ACHN (cell line): ENCODE results near the gene TAAR1.
"Not testable (repeated sequence)": the region's sequence is repeated elsewhere in the genome, so short reads cannot be mapped to it uniquely, and the experiment has no call there.

Source experiments
- DNase-seq: peaks from one replicate; pipeline ENCODE4 v3.0.0-alpha.2; 2015
- in situ Hi-C: cut with HindIII; loops from 2 replicates; pipeline ENCODE4 v1.10.0; 2017; ENCODE audit warnings: low sequenced_read_pairs, low pct_ligation_motif_present, low pct_unique_long_range_greater_than_20kb

TAAR1 gene

DNA sequence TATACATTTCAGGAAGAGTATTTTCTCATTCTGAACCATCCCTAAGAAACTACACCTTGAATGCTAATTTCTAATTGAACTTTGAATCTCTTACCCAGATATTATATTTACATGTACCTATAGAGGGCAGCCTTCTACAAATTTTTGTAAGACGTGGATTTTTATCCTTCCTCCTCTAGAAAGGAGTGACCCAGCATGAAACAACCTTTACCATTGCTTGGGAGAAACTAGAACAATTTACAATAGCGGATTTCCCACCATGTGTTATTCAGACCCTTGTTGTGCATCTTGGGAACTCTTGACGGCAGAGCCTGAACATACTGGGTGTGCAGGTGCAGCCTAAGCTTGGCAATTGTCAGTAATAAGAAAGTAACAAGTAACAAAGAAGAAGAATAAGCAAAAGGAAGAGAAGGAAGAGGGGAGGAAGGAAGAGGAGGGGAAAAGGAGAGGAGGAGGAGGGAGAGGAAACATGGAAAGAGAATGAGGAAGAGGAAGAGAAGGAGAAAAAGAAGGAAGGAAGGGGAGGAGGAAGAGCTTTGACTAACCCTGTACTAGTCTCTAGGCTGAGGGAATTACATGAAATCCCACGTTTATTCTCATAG lies 10.8 kb upstream of the TAAR1 start:
- peak; percentile 72 for DNase-seq
- in situ Hi-C loops: no loop called here

DNA sequence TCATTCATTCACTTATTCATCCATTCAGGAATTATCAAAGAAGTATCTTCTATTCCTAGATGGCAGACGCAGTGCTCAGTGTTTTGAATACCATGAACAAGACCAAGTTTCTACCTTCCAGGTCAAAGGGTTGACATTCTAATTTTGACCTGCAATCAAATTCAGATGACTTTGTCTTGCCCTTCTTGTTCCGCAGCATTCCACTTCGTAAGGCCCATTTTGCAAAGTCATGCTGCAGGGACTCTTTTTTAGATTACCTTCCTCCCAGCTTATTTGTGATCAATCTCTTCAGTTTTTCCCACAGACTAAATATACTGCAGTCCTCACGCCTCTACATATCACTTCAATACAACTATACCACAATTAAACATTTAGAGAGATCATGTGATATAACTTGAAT lies 7.1 kb upstream of the TAAR1 start:
- in situ Hi-C loops: no loop called here
- no peak for DNase-seq

DNA sequence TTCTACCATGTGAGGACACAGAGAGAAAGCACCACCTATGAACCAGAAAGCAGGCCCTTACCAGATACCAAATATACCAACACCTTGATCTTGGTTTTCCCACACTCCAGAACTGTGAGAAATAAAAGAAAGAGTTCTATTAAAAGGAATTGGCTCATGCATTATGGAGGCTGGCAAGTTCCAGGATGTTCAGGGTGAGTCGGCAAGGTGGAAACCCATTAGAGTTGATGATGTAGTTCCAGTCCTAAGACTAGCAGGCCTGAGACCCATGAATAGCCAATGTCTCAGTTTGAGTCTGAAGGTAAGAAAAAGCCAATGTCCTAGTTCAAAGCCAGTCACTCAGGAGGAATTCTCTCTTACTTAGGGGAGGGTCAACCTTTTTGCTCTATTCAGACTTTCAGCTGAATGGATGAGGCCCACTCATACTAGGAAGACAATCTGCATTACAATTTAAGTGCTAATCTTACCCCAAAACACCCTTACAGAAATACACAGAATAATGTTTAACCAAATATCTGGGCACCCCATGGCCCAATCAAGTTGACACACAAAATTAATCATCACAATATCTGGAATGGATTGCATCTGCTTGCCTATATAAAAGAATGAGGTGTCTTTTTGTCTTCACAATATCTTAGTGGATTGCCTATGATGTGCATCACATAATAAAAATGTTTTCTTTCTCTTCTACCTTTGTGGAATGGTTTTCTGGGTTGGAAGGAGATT lies 5.5 kb upstream of the TAAR1 start:
- in situ Hi-C loops: no loop called here
- no peak for DNase-seq

DNA sequence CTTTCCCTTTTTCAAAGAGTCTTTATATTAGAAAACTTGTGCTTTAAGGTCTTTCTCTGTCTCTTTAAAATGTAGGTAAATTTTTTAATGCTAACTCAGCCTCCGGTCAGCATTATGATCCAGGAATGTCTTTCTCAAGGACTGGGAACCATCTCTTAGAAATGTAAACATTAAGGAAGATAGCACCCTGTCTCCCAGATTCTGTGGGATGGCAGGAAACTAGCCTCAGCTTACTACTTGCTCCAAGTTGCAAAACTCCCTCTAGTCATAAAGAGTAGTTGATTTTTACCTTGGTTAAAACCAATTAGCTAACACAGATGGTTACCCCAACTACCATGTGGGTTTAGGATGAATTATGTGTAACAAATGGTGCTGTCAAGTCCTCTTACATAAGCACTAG lies 4.7 kb upstream of the TAAR1 start:
- DNase-seq: no peak
- in situ Hi-C loops: no loop called here

DNA sequence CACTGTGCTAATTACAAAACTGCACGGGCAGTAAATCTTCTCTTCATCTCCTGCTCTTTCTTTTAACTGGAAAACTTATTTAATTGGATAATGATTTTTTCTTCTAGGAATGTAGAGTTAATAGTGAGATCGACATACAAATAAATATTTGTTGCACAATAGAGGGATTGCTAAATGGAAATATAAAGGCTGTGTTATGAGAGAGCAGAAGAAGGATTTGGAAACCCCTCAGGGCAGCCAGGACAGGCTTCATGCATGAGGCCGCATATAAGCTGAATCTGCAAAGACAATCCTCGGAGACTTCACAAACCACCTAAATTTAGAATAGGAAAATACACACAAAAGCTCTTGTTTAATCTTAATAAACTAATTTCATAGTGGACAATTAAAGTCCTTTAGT lies 2.9 kb upstream of the TAAR1 start:
- no peak for DNase-seq
- in situ Hi-C loops: no loop called here

DNA sequence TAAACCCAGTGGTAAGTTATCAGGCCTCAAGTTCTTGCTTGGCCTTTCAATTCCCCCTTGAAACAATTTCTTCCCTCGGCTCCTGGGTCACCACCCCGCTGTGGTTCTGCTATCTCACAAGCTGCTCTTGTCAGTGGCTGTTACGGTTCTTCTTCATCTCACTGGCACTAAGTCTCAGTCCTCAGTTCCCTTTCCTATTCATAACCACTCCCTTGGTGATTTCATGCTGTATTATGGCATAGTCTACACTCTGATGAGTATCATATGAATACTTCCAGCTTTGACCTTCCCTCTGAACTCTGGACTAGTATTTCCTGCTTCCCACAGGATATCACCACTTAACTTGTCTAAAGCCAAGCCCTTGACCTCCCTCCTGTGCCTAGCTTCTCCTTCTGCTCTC lies 7.9 kb downstream of the TAAR1 start:
- no peak for DNase-seq
- in situ Hi-C loops: no loop called here

DNA sequence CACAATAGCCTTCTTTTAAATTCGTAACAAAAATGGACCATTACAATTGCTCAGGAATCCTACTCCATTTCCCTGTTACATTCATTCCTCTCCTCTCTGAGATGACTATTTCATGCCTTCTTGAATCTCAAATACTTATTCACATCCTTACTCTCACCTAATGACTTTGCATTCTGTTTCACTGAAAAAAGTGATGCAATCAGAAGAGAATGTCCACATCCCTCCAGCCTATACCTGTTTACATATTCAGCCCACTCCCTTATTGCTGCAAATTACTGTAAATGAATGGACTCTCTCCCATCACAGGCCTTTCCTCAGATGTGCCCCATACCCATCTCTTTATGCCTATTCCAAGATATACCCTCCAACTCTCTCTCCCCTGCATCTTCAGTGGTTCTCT lies 8.6 kb downstream of the TAAR1 start:
- no peak for DNase-seq
- in situ Hi-C loops: no loop called here

DNA sequence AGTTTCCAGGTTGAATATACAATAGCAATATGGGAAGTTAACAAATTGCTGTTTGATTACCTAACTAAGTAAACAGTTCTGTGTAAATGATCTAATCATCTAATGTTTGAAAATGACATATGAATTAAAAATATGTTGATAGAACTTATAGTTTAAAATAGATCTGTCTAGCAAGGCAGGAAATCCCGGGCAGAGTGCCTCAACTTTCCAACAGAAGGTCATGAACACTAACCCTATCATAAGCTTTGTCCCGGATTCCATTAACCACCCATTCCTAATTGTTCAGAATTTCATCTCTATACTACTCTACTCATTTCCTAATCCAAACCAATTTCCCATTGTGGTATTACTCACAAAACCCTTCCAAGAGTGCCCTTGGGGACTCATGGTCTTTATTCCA lies 10.2 kb downstream of the TAAR1 start:
- in situ Hi-C loops: no loop called here
- DNase-seq: no peak

DNA sequence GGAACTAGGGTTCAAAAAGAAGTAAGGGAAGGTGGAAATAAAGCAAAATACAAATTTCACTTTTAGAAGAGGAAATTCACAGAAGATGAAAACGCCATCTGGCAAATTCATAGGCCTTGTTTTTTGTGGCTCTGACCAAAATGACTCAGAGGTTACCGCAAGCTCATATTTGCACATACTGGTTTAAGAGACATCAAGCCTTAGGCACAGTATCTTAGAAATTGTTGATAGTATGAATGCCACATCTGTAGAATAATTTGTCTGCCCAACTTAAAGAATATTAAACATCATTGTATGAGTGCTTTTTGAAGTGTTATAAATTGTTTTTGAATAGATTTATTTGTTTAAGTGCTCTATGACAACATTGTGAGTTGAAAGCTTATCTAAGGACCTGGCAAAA lies 10.6 kb downstream of the TAAR1 start:
- DNase-seq: no peak
- in situ Hi-C loops: no loop called here

DNA sequence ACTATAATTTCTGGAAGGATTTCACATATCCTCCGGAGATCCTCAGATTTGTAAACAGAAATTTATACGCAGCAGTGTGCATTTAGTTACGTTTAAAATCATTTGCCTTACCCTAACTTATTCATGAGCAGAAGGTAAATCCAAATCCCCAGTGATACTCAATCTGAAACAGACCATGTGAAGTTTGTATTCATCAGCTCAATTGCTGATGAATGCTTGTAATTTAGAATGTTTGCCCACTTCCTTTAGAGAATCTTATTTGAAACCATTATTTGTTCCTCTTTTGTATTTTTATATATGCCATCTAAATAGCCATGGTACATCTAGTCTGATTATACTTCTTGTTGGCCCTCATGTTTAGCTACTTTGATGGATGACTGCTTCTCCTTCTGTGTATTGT lies 15.4 kb downstream of the TAAR1 start:
- in situ Hi-C loops: no loop called here
- DNase-seq: no peak

DNA sequence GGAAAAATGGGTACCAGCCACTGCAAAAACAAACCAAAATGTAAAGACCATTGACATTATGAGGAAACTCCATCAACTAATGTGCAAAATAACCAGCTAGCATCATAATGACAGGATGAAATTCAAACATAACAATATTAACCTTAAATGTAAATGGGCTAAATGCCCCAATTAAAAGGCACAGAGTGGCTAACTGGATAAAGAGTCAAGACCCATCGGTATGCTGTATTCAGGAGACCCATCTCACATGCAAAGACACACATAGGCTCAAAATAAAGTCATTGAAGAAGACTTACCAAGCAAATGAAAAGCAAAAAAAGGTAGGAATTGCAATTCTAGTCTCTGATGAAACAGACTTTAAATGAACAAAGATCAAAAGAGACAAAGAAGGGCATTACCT lies 21.8 kb downstream of the TAAR1 start:
- DNase-seq, in situ Hi-C loops: not testable (repeated sequence)

DNA sequence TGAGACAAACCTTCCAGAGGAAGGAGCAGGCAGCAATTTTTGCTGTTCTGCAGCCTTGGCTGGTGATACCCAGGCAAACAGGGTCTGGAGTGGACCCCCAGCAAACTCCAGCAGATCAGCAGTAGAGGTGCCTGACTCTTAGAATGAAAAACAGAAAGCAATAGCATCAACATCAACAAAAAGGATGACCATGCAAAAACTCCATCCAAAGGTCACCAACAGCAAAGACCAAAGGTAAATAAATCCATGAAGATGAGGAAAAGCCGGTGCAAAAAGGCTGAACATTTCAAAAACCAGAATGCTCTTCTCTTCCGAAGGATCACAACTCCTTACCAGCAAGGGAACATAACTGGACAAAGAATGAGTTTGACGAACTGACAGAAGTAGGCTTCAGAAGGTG lies 23.1 kb downstream of the TAAR1 start:
- in situ Hi-C loops, DNase-seq: not testable (repeated sequence)

DNA sequence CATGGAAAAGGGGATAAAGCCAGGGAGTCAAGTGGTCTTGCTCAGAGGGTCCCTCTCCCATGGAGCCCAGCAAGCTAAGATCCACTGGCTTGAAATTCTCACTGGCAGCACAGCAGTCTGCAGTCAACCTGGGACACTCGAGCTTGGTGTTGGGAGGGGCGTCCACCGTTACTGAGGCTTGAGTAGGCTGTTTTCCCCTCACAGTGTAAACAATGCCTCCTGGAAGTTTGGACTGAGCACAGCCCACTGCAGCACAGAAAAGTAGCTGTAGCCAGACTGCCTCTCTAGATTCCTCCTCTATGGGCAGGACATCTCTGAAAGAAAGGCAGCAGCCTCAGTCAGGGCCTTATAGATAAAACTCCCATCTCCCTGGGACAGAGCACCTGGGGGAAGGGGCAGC lies 23.7 kb downstream of the TAAR1 start:
- DNase-seq, in situ Hi-C loops: not testable (repeated sequence)

DNA sequence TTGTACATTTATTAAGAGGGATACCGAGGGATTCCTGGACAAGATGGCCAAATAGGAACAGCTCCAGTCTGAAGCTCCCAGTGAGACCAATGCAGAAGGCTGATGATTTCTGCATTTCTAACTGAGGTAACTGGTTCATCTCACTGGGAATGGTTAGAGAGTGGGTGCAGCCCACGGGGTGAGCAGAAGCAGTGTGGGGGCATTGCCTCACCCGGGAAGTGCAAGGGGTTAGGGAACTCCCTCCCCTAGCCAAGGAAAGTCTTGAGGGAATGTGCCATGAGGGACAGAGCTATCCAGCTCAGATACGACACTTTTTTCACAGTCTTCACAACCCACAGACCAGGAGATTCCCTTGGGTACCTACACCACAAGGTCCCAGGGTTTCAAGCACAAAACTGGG lies 24.2 kb downstream of the TAAR1 start:
- DNase-seq: no peak
- in situ Hi-C loops: no loop called here

DNA sequence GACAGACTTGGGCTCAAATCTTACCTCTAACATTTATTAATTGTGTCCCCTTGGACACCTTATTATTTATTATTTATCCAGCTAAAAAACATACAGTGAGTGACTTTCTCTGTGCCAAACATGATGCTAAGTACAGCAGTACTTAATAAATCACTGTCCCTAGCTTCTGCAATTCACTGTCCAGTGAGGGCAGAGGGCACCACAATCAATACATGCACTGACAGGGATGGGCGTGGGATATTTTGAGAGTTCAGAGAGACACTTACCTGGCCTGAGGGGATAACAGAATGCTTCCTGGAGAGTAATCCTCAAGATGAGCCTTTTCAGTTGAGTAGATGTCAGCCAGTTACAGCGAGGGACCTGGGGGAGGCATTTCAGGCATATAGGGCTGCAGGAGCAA lies 25.6 kb downstream of the TAAR1 start:
- DNase-seq: no peak
- in situ Hi-C loops: no loop called here

DNA sequence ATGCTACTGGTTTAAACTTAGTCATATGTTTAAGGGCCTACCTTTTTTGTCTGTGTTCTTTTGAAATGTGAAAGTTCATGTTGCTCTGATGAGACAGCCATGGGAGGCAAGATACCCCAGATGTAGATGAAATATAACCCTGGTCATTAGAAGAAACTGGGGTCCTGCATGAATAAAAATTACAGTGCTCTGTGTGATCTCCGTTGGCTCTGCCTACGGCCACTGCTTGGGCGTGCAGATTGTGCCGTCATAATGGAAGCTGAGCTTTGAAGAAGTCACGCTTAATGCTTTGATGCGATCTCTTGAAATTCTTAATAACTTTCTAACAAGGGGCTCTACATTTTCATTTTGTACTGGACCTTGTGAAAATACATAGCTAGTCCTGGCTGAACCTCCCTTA lies 34.8 kb downstream of the TAAR1 start, which contains the start of gene TAAR2:
Gene TAAR2 (minus strand): TSS at position 101 of the 400 bp plus-strand sequence. CDS start 0 bp downstream, at position 101.
- DNase-seq: no peak
- in situ Hi-C loops: no loop called here

DNA sequence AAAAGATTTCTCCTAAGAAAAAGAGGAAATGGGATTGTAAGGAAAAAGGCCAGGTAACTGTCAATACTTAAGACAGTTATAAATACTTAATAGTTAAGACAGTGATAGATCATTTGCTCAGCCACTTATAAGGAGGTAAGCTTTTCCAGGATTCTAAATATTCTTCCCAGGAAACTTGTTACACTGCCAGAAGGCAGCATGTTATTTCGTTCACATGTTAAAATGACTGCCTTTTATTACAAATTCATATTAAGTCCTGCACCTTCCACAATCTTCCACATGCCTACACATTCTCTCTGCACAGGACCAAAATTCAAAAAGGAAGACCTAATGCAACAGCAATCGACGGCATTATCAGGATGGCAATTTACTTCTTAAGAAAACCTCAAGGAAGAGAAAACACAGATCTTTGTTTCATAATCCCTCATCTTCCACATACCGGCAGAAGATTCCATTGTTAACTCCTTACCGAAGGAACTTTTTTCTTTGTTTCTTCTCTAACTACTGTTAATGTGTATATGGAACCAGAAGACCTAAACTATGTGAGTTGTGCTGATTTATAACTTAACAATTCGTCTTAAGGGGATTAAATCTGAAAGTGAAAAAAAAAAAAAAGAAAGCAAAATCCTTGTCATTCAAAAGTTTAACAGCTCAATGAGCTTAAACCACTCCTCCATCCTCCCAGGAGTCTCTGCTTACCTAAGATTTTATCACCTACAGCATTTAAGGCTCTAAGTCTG lies 35.7 kb downstream of the TAAR1 start:
- no peak for DNase-seq
- in situ Hi-C loops: no loop called here

DNA sequence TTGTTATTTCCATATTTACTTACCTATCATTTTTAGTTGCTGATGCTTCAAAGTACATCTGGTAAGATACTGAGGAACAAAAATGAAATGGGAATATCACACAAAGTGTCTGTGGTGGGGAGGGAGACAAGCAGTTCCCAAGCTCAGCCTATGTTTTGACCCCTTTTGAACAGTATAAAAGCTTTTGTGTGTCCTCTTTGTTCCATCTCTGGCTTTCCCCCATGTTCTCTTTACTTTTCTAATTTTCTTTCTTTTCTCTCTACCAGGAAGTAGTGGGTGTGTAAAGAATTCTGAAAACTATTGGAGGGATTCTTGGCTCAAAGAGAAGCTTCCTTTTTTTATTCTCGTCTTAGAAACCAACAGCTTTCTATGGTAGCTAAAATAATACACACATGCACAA lies 42.3 kb downstream of the TAAR1 start:
- in situ Hi-C loops: no loop called here
- DNase-seq: no peak

DNA sequence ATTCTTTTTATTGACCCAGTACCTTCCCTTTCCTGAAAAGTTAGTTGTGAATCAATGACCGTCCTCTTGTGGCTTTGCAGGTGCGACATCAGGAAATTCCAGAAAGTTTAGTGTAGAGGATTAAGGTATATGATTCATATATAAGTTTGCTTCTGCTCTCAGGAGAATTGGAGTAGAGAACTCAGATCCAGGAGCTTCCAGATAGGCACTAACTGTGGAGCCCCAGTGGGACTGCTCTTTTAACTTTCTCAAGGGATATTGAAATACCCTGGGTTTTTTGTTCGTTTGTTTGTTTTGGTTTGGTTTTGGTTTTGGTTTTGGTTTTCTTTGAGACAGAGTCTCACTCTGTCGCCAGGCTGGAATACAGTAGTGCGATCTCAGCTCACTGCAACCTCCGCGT lies 44.4 kb downstream of the TAAR1 start:
- DNase-seq: peak; percentile 2
- in situ Hi-C loops: no loop called here
